ENCODE data around the gene IL24.

DNA sequence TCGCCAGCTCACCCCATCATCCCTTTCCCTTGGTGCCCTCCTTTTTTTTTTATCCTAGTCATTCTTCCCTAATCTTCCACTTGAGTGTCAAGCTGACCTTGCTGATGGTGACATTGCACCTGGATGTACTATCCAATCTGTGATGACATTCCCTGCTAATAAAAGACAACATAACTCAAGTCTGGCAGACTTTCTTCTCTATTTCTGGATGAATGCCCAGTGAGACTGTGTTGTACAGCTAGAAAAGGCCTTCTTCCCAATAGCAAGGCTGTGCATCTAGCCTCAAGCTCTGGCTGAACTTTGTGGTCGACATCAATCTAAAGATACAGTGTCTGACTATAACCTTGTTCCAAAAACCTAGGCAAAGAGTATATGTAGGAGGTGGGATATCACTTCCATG is 6.4 kb downstream of the IL24 start:
- TF ChIP-seq, protein P1, sequence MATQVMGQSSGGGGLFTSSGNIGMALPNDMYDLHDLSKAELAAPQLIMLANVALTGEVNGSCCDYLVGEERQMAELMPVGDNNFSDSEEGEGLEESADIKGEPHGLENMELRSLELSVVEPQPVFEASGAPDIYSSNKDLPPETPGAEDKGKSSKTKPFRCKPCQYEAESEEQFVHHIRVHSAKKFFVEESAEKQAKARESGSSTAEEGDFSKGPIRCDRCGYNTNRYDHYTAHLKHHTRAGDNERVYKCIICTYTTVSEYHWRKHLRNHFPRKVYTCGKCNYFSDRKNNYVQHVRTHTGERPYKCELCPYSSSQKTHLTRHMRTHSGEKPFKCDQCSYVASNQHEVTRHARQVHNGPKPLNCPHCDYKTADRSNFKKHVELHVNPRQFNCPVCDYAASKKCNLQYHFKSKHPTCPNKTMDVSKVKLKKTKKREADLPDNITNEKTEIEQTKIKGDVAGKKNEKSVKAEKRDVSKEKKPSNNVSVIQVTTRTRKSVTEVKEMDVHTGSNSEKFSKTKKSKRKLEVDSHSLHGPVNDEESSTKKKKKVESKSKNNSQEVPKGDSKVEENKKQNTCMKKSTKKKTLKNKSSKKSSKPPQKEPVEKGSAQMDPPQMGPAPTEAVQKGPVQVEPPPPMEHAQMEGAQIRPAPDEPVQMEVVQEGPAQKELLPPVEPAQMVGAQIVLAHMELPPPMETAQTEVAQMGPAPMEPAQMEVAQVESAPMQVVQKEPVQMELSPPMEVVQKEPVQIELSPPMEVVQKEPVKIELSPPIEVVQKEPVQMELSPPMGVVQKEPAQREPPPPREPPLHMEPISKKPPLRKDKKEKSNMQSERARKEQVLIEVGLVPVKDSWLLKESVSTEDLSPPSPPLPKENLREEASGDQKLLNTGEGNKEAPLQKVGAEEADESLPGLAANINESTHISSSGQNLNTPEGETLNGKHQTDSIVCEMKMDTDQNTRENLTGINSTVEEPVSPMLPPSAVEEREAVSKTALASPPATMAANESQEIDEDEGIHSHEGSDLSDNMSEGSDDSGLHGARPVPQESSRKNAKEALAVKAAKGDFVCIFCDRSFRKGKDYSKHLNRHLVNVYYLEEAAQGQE (IDR thresholded peaks at IDR 0.05; ENCODE audit: low read depth): no peak
- TF ChIP-seq YY1 (IDR thresholded peaks at IDR 0.05; ENCODE audit: low read depth) (no peak), EP300 (IDR thresholded peaks at IDR 0.05; ENCODE audit: borderline replicate concordance) (no peak), TAF1 (IDR thresholded peaks at IDR 0.05; ENCODE audit: low read depth) (no peak), RAD21 (IDR thresholded peaks at IDR 0.05; ENCODE audit: low read depth) (no peak), CEBPB (IDR thresholded peaks at IDR 0.05) (no peak), CREB1 (IDR thresholded peaks at IDR 0.05; ENCODE audit: low read depth) (no peak), ZBTB7A (IDR thresholded peaks at IDR 0.05; ENCODE audit: low read depth) (no peak), TCF12 (IDR thresholded peaks at IDR 0.05; ENCODE audit: low read depth) (no peak)
- TF ChIP-seq, protein P2, sequence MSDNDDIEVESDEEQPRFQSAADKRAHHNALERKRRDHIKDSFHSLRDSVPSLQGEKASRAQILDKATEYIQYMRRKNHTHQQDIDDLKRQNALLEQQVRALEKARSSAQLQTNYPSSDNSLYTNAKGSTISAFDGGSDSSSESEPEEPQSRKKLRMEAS (IDR thresholded peaks at IDR 0.05): no peak

All from Ishikawa (cell line).